SH-SY5Y (cell line): ENCODE measurements around the gene OR2A25.

Experiments
- GATA2 ChIP-seq: IDR thresholded peaks from 2 replicates; pipeline ENCODE4 v1.6.1; 2011; ENCODE audit warnings: mild to moderate bottlenecking, low read depth, low read length
- GATA3 ChIP-seq: IDR thresholded peaks from 2 replicates; pipeline ENCODE4 v1.6.1; 2011; ENCODE audit warnings: low read depth, mild to moderate bottlenecking, low read length, moderate library complexity

DNA sequence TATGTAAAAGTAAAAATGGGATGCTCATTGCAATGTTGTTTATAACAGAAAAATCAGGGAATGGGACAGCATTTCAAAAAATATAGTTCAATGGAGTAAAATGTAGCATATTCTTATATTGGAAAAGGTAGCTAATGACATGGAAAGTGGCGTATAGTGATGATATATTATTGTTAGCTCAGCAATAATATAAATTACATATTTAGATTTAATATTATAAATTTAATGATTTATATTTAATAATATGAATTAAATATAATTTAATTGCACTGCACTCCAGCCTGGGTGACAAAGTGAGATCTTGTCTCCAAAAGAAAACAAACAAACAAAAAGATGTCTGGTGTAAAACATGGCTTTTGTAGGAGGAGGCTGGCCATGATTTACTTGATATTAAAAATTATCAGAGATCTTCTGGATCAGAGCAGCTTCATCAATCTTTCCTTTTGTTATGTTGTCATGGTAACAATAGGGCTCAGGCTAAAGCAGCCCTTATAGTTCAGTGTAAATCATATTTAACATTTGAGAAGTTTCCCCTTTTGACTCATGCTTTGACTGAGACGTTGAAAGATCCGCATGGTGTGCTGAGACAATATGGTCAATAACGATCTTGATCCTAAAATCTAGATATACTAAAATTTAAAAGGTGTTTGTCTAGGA, 46.3 kb upstream of the OR2A25 start:
- no peak for TF ChIP-seq GATA2
- no peak for TF ChIP-seq GATA3
